Peyer's patch (tissue), 4 donors: ENCODE data around the gene EXOSC10. TPM values are rescaled to one million over a fixed set of nuclear protein-coding genes. Genes with fewer than 3 reads are reported as not detected.

ENCODE experiments used
- DNase-seq, 3 donors: peaks; one replicate each; pipeline ENCODE4 v3.0.0-alpha.2; 2017 to 2019
- H3K27ac ChIP-seq, 4 donors: fragments of 200-600 bp; sonication (generic); one replicate each; pipeline ENCODE4 v1.5.1; 2016 to 2019
- H3K27me3 ChIP-seq, 2 donors: fragments of 200-600 bp; sonication (generic); one replicate each; pipeline ENCODE4 v1.5.1; 2019
- H3K36me3 ChIP-seq, 3 donors: fragments of 200-600 bp; sonication (generic); one replicate each; pipeline ENCODE4 v1.5.1; 2016 to 2019
- H3K4me1 ChIP-seq, 4 donors: fragments of 200-600 bp; sonication (generic); one replicate each; pipeline ENCODE4 v1.5.1; 2016 to 2019
- H3K4me3 ChIP-seq, 4 donors: fragments of 200-600 bp; sonication (generic); 1 replicate in 3 of 4; 2 replicates in 1 of 4; pipeline ENCODE4 v1.5.1; 2016 to 2019; ENCODE audit warnings: mild to moderate bottlenecking in 1 of 4
- H3K9me3 ChIP-seq, 4 donors: fragments of 200-600 bp; sonication (generic); one replicate each; pipeline ENCODE4 v1.5.1; 2016 to 2019; ENCODE audit warnings: mild to moderate bottlenecking in 1 of 4
- CTCF ChIP-seq, 6 experiments: fragments of 450-650 bp in 4 of 6; fragments of 200-600 bp in 2 of 6; sonication (generic) in 1 of 6; IDR thresholded peaks; one replicate each; pipeline ENCODE4 v1.5.1; 2017 to 2019; ENCODE audit warnings: antibody characterized with exemption in 6 of 6, mild to moderate bottlenecking in 3 of 6, moderate library complexity in 1 of 6
- POLR2A ChIP-seq, 2 donors: fragments of 450-650 bp; IDR thresholded peaks; one replicate each; pipeline ENCODE4 v1.5.1; 2017; ENCODE audit warnings: antibody characterized with exemption in 2 of 2, mild to moderate bottlenecking in 2 of 2, moderate library complexity in 2 of 2
- total RNA-seq, 4 donors: library from RNA; depleted of rRNA; stranded (reverse); fragments of >200 nt; gene quantifications; one replicate each; pipeline ENCODE4 v1.1.0, GENCODE V29; 2016

EXOSC10 gene
- total RNA-seq, 4 donors from 2014 or later: 55.0 to 152 (median 71.7) TPM

DNA sequence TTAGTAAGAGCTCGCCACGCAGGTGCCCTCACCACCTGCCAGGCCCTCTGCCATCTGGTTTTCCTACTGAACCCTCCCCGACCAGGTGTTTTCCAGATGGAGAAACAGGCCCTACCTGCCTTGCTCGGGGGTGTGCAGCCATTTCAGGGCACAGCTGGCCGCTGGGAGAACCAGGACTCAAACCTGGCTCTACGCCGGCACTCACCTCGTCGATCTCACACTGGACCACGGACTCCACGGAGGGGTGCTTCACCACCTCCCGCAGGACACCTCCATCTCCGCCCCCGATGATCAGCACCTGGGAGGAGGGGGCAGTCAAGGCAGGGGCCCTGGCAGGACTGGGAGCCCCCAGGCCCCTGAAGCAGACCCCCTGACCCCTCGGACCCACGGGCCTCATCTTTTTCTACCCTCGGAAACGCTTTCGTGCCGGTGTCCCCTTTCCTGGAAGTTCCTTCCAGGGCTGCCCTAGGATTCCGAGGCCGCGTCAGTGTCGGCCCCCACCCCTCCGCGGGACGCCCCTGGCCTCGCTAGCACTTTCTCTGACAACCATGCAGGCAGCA, 41.0 kb downstream of the EXOSC10 start:
- no peaks in the 10 kb centered on the region for H3K9me3 ChIP-seq
- H3K4me3 ChIP-seq: peak overlapping the region; percentile 90 to 99 (median 94)
- H3K27me3 ChIP-seq: no peaks in the 10 kb centered on the region
- TF ChIP-seq CTCF (IDR thresholded peaks at IDR 0.05) (no peak), POLR2A (IDR thresholded peaks at IDR 0.05) (no peak)
- H3K36me3 ChIP-seq: peaks cover 0 to 25% (median 0%) of the 10 kb centered on the region in 3 donors
- DNase-seq: no peak
- H3K27ac ChIP-seq: peak overlapping the region in 1 of 4 donors; percentile 81
- peaks cover 3 to 17% (median 13%) of the 10 kb centered on the region in 4 donors for H3K4me1 ChIP-seq

DNA sequence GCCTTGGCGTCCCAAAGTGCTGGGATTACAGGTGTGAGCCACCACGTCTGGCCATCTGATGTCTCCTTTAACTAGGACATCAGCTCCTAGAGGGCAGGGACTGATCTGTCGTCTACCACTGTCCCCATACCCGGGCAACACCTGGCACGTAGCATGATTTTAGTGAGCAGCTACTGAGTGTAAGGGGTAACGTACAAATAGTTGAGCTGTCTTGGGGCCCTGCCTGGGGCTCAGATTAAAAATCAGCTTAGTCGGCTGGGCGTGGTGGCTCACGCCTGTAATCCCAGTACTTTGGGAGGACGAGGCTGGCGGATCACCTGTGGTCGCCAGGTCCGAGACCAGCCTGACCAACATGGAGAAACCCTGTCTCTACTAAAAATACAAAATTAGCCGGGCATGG, 41.6 kb downstream of the EXOSC10 start:
- Histone ChIP-seq H3K27me3 (no peaks in the 10 kb centered on the region), H3K36me3 (peaks cover 0 to 19% (median 0%) of the 10 kb centered on the region in 3 donors), H3K4me1 (peaks cover 3 to 17% (median 13%) of the 10 kb centered on the region in 4 donors), H3K9me3 (no peaks in the 10 kb centered on the region), H3K27ac (no peak overlapping the region), H3K4me3 (no peak overlapping the region)
- TF ChIP-seq CTCF (IDR thresholded peaks at IDR 0.05): no peak
- TF ChIP-seq POLR2A (IDR thresholded peaks at IDR 0.05): no peak
- DNase-seq: no peak

DNA sequence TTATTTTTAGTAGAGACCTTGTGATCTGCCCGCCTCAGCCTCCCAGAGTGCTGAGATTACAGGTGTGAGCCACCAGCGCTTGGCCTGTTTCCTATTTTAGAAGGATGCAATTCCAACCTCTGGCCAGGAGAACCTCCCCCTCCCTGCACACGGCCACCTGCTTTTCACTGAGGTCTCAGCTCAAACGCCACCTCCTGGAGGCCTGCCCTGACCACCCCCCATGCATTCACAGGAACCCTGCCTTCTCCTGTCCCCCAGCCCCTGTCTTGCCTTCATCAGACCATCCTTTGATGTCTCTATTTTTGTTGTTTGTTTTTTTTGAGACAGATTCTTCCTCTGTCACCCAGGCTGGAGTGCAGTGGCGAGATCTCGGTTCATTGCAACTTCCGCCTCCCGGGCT, 42.2 kb downstream of the EXOSC10 start:
- Histone ChIP-seq H3K4me3 (no peak overlapping the region), H3K27me3 (no peaks in the 10 kb centered on the region), H3K36me3 (peaks cover 0 to 19% (median 0%) of the 10 kb centered on the region in 3 donors), H3K4me1 (peaks cover 3 to 17% (median 13%) of the 10 kb centered on the region in 4 donors), H3K27ac (no peak overlapping the region), H3K9me3 (no peaks in the 10 kb centered on the region)
- no peak for DNase-seq
- TF ChIP-seq CTCF (IDR thresholded peaks at IDR 0.05): no peak
- TF ChIP-seq POLR2A (IDR thresholded peaks at IDR 0.05): no peak

GRCh38 chr1:11056504-11056903, 43.2 kb downstream of the EXOSC10 start:
- no peak for DNase-seq
- Histone ChIP-seq H3K4me1 (peaks cover 3 to 17% (median 13%) of the 10 kb centered on the region in 4 donors), H3K4me3 (no peak overlapping the region), H3K27ac (no peak overlapping the region), H3K9me3 (no peaks in the 10 kb centered on the region), H3K27me3 (no peaks in the 10 kb centered on the region), H3K36me3 (peaks cover 0 to 19% (median 0%) of the 10 kb centered on the region in 3 donors)
- TF ChIP-seq CTCF (IDR thresholded peaks at IDR 0.05): no peak
- TF ChIP-seq POLR2A (IDR thresholded peaks at IDR 0.05): no peak

- Histone ChIP-seq H3K27me3 (no peaks in the 10 kb centered on the region), H3K9me3 (no peaks in the 10 kb centered on the region), H3K4me1 (peaks cover 0 to 12% (median 10%) of the 10 kb centered on the region in 4 donors), H3K4me3 (no peak overlapping the region), H3K36me3 (peaks cover 0 to 19% (median 0%) of the 10 kb centered on the region in 3 donors), H3K27ac (no peak overlapping the region)
- TF ChIP-seq POLR2A (IDR thresholded peaks at IDR 0.05) (no peak), CTCF (IDR thresholded peaks at IDR 0.05) (no peak)
- DNase-seq: no peak
Measured at GRCh38 chr1:11055676-11056075, 44.0 kb downstream of the EXOSC10 start.
